ENCODE measurements around the gene CYP19A1.

Gene CYP19A1

GRCh38 chr15:51338496-51338895 lies at the start of gene CYP19A1:
Gene CYP19A1 (minus strand): TSS chr15:51338596. CDS start chr15:51242912, 95,684 bp downstream.
- DNase-seq = no peak

- DNase-seq = no peak
These were observed 49.3 kb upstream of the CYP19A1 start for GRCh38 chr15:51387699-51388041.

- no peak for DNase-seq
These were observed 48.7 kb upstream of the CYP19A1 start for GRCh38 chr15:51386960-51387698.

GRCh38 chr15:51386486-51386885 lies 48.1 kb upstream of the CYP19A1 start:
- DNase-seq = no peak

- no peak for DNase-seq
These were observed 47.6 kb upstream of the CYP19A1 start for GRCh38 chr15:51386029-51386428.

- no peak for DNase-seq
These were observed 44.4 kb upstream of the CYP19A1 start for GRCh38 chr15:51382787-51383186.

- peak; percentile 38 for DNase-seq
These were observed 42.8 kb upstream of the CYP19A1 start for GRCh38 chr15:51380999-51381806.

GRCh38 chr15:51379390-51379789 lies 41.0 kb upstream of the CYP19A1 start:
- DNase-seq = no peak

- DNase-seq = no peak
These were observed 40.0 kb upstream of the CYP19A1 start for GRCh38 chr15:51378406-51378805.

GRCh38 chr15:51377038-51377786 lies 38.8 kb upstream of the CYP19A1 start:
- no peak for DNase-seq

GRCh38 chr15:51375966-51376640 lies 37.7 kb upstream of the CYP19A1 start:
- DNase-seq = no peak

GRCh38 chr15:51374131-51374530 lies 35.7 kb upstream of the CYP19A1 start:
- no peak for DNase-seq

- DNase-seq = no peak
These were observed 32.9 kb upstream of the CYP19A1 start for GRCh38 chr15:51371266-51371665.

GRCh38 chr15:51369451-51369761 lies 31.0 kb upstream of the CYP19A1 start:
- DNase-seq = no peak

- no peak for DNase-seq
These were observed 30.5 kb upstream of the CYP19A1 start for GRCh38 chr15:51368751-51369450.

- DNase-seq = no peak
These were observed 29.9 kb upstream of the CYP19A1 start for GRCh38 chr15:51368307-51368706.

- DNase-seq = no peak
These were observed 29.1 kb upstream of the CYP19A1 start for GRCh38 chr15:51367322-51367976.

GRCh38 chr15:51366920-51367319 lies 28.5 kb upstream of the CYP19A1 start:
- peak; percentile 45 for DNase-seq

- no peak for DNase-seq
These were observed 27.7 kb upstream of the CYP19A1 start for GRCh38 chr15:51366071-51366470.

GRCh38 chr15:51365417-51365816 lies 27.0 kb upstream of the CYP19A1 start:
- no peak for DNase-seq

- no peak for DNase-seq
These were observed 25.0 kb upstream of the CYP19A1 start for GRCh38 chr15:51363383-51363782.

GRCh38 chr15:51359981-51360380 lies 21.6 kb upstream of the CYP19A1 start:
- no peak for DNase-seq

Data from SHP77 treated with DMSO at 0.1 percent for 48 hours (cell line).